ENCODE measurements around the gene METTL22.

- no peak for TF ChIP-seq REST (IDR thresholded peaks at IDR 0.05; ENCODE audit: low read depth, low read length)
- TF ChIP-seq SUZ12 (IDR thresholded peaks at IDR 0.05; ENCODE audit: unreplicated experiment) = no peak
- TF ChIP-seq MEF2B (IDR thresholded peaks at IDR 0.05; ENCODE audit: partially characterized antibody, poor library complexity, severe bottlenecking) = no peak
- no peak for TF ChIP-seq YY1 (IDR thresholded peaks at IDR 0.05; ENCODE audit: low read depth, low read length)
- no peak for TF ChIP-seq IRF4 (IDR thresholded peaks at IDR 0.05; ENCODE audit: low read depth, low read length)
- no peak for TF ChIP-seq CTCF (IDR thresholded peaks at IDR 0.05 in 2 of 3, conservative IDR thresholded peaks at IDR 0.05 in 1 of 3; ENCODE audit: control insufficient read depth in 2 of 3, extremely low read depth in 1 of 3, insufficient read depth in 1 of 3, low read depth in 3 of 3, low read length in 3 of 3)
- no peak for TF ChIP-seq POLR2AphosphoS5 (IDR thresholded peaks at IDR 0.05; ENCODE audit: low read length)
- no peak for TF ChIP-seq POLR2AphosphoS2 (IDR thresholded peaks at IDR 0.05; ENCODE audit: low read depth, low read length)
- no peak for TF ChIP-seq POLR2A (IDR thresholded peaks at IDR 0.05; ENCODE audit: low read depth, low read length)
- no peak for TF ChIP-seq FOXK2 (IDR thresholded peaks at IDR 0.05)
- no peak for TF ChIP-seq KAT2A (conservative IDR thresholded peaks at IDR 0.05; ENCODE audit: control insufficient read depth, low read depth, low read length)
- TF ChIP-seq RCOR1 (conservative IDR thresholded peaks at IDR 0.05; ENCODE audit: low read depth, low read length) = no peak
These were observed 11.2 kb downstream of the METTL22 start for GRCh38 chr16:8632675-8633182.

Data from GM12878 (cell line).